Vagina (tissue), 2 donors: ENCODE data around the gene NCAPG2. TPM values are rescaled to one million over a fixed set of nuclear protein-coding genes. Genes with fewer than 3 reads are reported as not detected.

Source experiments
- DNase-seq, 2 donors: peaks; one replicate each; pipeline ENCODE4 v3.0.0-alpha.2; 2017; ENCODE audit errors: extremely low spot score in 2 of 2
- H3K27ac ChIP-seq: fragments of 200-600 bp; sonication (generic); one replicate; pipeline ENCODE4 v1.5.1; 2019
- H3K27me3 ChIP-seq: fragments of 200-600 bp; sonication (generic); one replicate; pipeline ENCODE4 v1.5.1; 2019
- H3K36me3 ChIP-seq, 2 donors: fragments of 200-600 bp; sonication (generic); one replicate each; pipeline ENCODE4 v1.5.1; 2017 to 2019
- H3K4me1 ChIP-seq: fragments of 200-600 bp; sonication (generic); one replicate; pipeline ENCODE4 v1.5.1; 2019
- H3K4me3 ChIP-seq, 2 donors: fragments of 200-600 bp; sonication (generic); 1 replicate in 1 of 2; 2 replicates in 1 of 2; pipeline ENCODE4 v1.5.1; 2016 to 2019
- H3K9me3 ChIP-seq: fragments of 200-600 bp; sonication (generic); one replicate; pipeline ENCODE4 v1.5.1; 2019
- CTCF ChIP-seq, 3 experiments: fragments of 450-650 bp in 2 of 3; fragments of 200-600 bp in 1 of 3; sonication (generic) in 1 of 3; IDR thresholded peaks; one replicate each; pipeline ENCODE4 v1.5.1; 2017 to 2019; ENCODE audit warnings: antibody characterized with exemption in 3 of 3, mild to moderate bottlenecking in 2 of 3, moderate library complexity in 2 of 3
- POLR2A ChIP-seq, 2 donors: fragments of 450-650 bp; IDR thresholded peaks; one replicate each; pipeline ENCODE4 v1.6.1; 2017; ENCODE audit warnings: antibody characterized with exemption in 2 of 2, mild to moderate bottlenecking in 2 of 2, moderate library complexity in 2 of 2
- POLR2AphosphoS5 ChIP-seq, 2 donors: sonication (generic); formaldehyde crosslinking; IDR thresholded peaks; one replicate each; pipeline ENCODE4 v1.9.0; 2017; ENCODE audit warnings: antibody characterized with exemption in 2 of 2, mild to moderate bottlenecking in 2 of 2, low read depth in 1 of 2; ENCODE audit not compliant: insufficient read depth in 1 of 2
- intact Hi-C: fragments of 100-400 bp; cut with DNase I; formaldehyde crosslinking; loops from one replicate; pipeline ENCODE4 v1.15.1; 2023
- total RNA-seq: library from RNA; depleted of rRNA; stranded (reverse); fragments of >200 nt; gene quantifications from one replicate; pipeline ENCODE4 v1.2.3, GENCODE V29; 2016

The NCAPG2 gene
- total RNA-seq, 1 donor from 2014 or later, result 9.6 TPM

GRCh38 chr7:158655931-158656441 is 48.6 kb downstream of the NCAPG2 start:
- H3K36me3 ChIP-seq, result peaks cover 0 to 14% of the 10 kb centered on the region in 2 donors

GRCh38 chr7:158655507-158655906 is 49.1 kb downstream of the NCAPG2 start:
- no peak for DNase-seq
- Histone ChIP-seq H3K27ac (no peak overlapping the region), H3K36me3 (peaks cover 0 to 14% of the 10 kb centered on the region in 2 donors), H3K9me3 (no peaks in the 10 kb centered on the region), H3K27me3 (no peaks in the 10 kb centered on the region), H3K4me3 (no peak overlapping the region), H3K4me1 (no peaks in the 10 kb centered on the region)
- intact Hi-C loops, result no loop called here
- TF ChIP-seq POLR2A (IDR thresholded peaks at IDR 0.05) (no peak), CTCF (IDR thresholded peaks at IDR 0.05) (no peak), POLR2AphosphoS5 (IDR thresholded peaks at IDR 0.05; ENCODE audit: insufficient read depth in 1 of 2, low read depth in 1 of 2) (no peak)

More at GRCh38 chr7:158655931-158656441, 48.6 kb downstream of the NCAPG2 start:
- Histone ChIP-seq H3K27me3 (no peaks in the 10 kb centered on the region), H3K4me1 (no peaks in the 10 kb centered on the region), H3K27ac (no peak overlapping the region), H3K4me3 (no peak overlapping the region), H3K9me3 (no peaks in the 10 kb centered on the region)
- TF ChIP-seq CTCF (IDR thresholded peaks at IDR 0.05), result no peak
- no peak for TF ChIP-seq POLR2AphosphoS5 (IDR thresholded peaks at IDR 0.05; ENCODE audit: insufficient read depth in 1 of 2, low read depth in 1 of 2)
- TF ChIP-seq POLR2A (IDR thresholded peaks at IDR 0.05), result no peak
- no peak for DNase-seq
- intact Hi-C loops, result no loop called here

GRCh38 chr7:158651968-158652565 is 52.5 kb downstream of the NCAPG2 start:
- TF ChIP-seq CTCF (IDR thresholded peaks at IDR 0.05) (no peak), POLR2AphosphoS5 (IDR thresholded peaks at IDR 0.05; ENCODE audit: insufficient read depth in 1 of 2, low read depth in 1 of 2) (no peak), POLR2A (IDR thresholded peaks at IDR 0.05) (no peak)
- DNase-seq, result no peak
- intact Hi-C loops, result no loop called here
- Histone ChIP-seq H3K27me3 (no peaks in the 10 kb centered on the region), H3K4me1 (no peaks in the 10 kb centered on the region), H3K9me3 (no peaks in the 10 kb centered on the region), H3K36me3 (peaks cover 0 to 14% of the 10 kb centered on the region in 2 donors), H3K4me3 (no peak overlapping the region), H3K27ac (no peak overlapping the region)

GRCh38 chr7:158650821-158651225 is 53.8 kb downstream of the NCAPG2 start:
- Histone ChIP-seq H3K27me3 (no peaks in the 10 kb centered on the region), H3K36me3 (peaks cover 0 to 7% of the 10 kb centered on the region in 2 donors), H3K4me3 (no peak overlapping the region), H3K9me3 (no peaks in the 10 kb centered on the region), H3K27ac (no peak overlapping the region), H3K4me1 (no peaks in the 10 kb centered on the region)
- DNase-seq, result no peak
- TF ChIP-seq POLR2AphosphoS5 (IDR thresholded peaks at IDR 0.05; ENCODE audit: insufficient read depth in 1 of 2, low read depth in 1 of 2) (no peak), CTCF (IDR thresholded peaks at IDR 0.05) (no peak), POLR2A (IDR thresholded peaks at IDR 0.05) (no peak)
- intact Hi-C loops, result no loop called here

GRCh38 chr7:158649279-158649678 is 55.3 kb downstream of the NCAPG2 start:
- H3K27ac ChIP-seq, result no peak overlapping the region
- DNase-seq, result no peak

More at GRCh38 chr7:158649279-158649678, 55.3 kb downstream of the NCAPG2 start:
- H3K9me3 ChIP-seq, result no peaks in the 10 kb centered on the region
- TF ChIP-seq POLR2AphosphoS5 (IDR thresholded peaks at IDR 0.05; ENCODE audit: insufficient read depth in 1 of 2, low read depth in 1 of 2) (no peak), CTCF (IDR thresholded peaks at IDR 0.05) (no peak), POLR2A (IDR thresholded peaks at IDR 0.05) (no peak)
- H3K4me1 ChIP-seq, result no peaks in the 10 kb centered on the region
- intact Hi-C loops, result no loop called here
- no peaks in the 10 kb centered on the region for H3K27me3 ChIP-seq
- peaks cover 0 to 13% of the 10 kb centered on the region in 2 donors for H3K36me3 ChIP-seq
- H3K4me3 ChIP-seq, result no peak overlapping the region
